Peyer's patch (tissue), 4 donors: ENCODE data around the gene COQ9. TPM values are rescaled to one million over a fixed set of nuclear protein-coding genes. Genes with fewer than 3 reads are reported as not detected.
A peak's percentile ranks its signal among the peaks of the same experiment; 100 is the strongest.

Source experiments
- DNase-seq, 3 donors: peaks; one replicate each; pipeline ENCODE4 v3.0.0-alpha.2; 2017 to 2019
- H3K27ac ChIP-seq, 4 donors: fragments of 200-600 bp; sonication (generic); one replicate each; pipeline ENCODE4 v1.5.1; 2016 to 2019
- H3K27me3 ChIP-seq, 2 donors: fragments of 200-600 bp; sonication (generic); one replicate each; pipeline ENCODE4 v1.5.1; 2019
- H3K36me3 ChIP-seq, 3 donors: fragments of 200-600 bp; sonication (generic); one replicate each; pipeline ENCODE4 v1.5.1; 2016 to 2019
- H3K4me1 ChIP-seq, 4 donors: fragments of 200-600 bp; sonication (generic); one replicate each; pipeline ENCODE4 v1.5.1; 2016 to 2019
- H3K4me3 ChIP-seq, 4 donors: fragments of 200-600 bp; sonication (generic); 1 replicate in 3 of 4; 2 replicates in 1 of 4; pipeline ENCODE4 v1.5.1; 2016 to 2019; ENCODE audit warnings: mild to moderate bottlenecking in 1 of 4
- H3K9me3 ChIP-seq, 4 donors: fragments of 200-600 bp; sonication (generic); one replicate each; pipeline ENCODE4 v1.5.1; 2016 to 2019; ENCODE audit warnings: mild to moderate bottlenecking in 1 of 4
- CTCF ChIP-seq, 6 experiments: fragments of 450-650 bp in 4 of 6; fragments of 200-600 bp in 2 of 6; sonication (generic) in 1 of 6; IDR thresholded peaks; one replicate each; pipeline ENCODE4 v1.5.1; 2017 to 2019; ENCODE audit warnings: antibody characterized with exemption in 6 of 6, mild to moderate bottlenecking in 3 of 6, moderate library complexity in 1 of 6
- POLR2A ChIP-seq, 2 donors: fragments of 450-650 bp; IDR thresholded peaks; one replicate each; pipeline ENCODE4 v1.5.1; 2017; ENCODE audit warnings: antibody characterized with exemption in 2 of 2, mild to moderate bottlenecking in 2 of 2, moderate library complexity in 2 of 2
- total RNA-seq, 4 donors: library from RNA; depleted of rRNA; stranded (reverse); fragments of >200 nt; gene quantifications; one replicate each; pipeline ENCODE4 v1.1.0, GENCODE V29; 2016

COQ9 gene
- total RNA-seq, 4 donors from 2014 or later: 87.5 to 154 (median 122) TPM

DNA sequence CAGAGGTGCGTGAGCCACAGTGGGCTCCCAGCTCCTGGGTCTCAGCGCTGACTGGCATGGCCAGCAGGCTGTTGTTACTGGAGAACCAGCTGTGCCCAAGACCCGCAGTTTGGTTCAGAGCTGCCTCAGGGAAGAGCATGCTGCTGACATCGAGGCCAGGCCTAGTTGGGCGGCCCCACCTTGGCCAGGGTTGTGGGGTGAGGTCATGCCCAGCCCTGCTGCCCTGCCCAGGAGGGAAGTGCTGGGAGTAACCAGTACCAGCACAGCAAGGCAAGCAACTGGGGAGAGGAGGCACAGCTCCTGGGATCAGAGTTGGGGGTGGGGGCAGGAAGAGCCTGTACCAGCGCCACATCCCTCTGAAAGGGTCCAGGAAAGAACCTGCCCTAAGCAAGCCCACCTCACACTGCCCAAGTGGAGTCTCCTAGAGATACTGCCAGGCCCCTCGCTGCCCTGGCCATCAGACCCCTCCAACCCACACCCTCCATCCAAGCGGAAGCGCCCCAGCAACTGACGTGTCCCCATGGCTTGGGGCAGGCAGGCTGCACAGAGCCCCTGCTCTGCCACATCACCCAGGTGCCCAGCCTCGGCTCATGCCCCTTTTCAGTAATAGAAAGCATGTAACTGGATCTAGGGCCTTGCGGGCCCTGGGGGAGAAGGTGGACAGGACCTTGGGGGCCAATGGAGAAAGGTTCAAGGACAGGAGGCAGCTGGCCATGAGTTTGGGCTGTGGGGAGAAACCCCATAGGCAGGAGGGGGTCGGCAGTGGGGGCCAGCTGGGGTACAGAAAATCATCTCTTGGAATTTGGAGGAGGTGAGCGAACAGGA, 38.0 kb downstream of the COQ9 start:
- DNase-seq: peak in 2 of 3 donors; percentile 71 to 75
- Histone ChIP-seq H3K27ac (peak overlapping the region; percentile 26 to 89 (median 79)), H3K27me3 (no peaks in the 10 kb centered on the region), H3K4me3 (peak overlapping the region; percentile 58 to 97 (median 72)), H3K36me3 (no peaks in the 10 kb centered on the region), H3K4me1 (peaks cover 4 to 33% (median 5%) of the 10 kb centered on the region in 4 donors), H3K9me3 (no peaks in the 10 kb centered on the region)
- TF ChIP-seq CTCF (IDR thresholded peaks at IDR 0.05) (no peak), POLR2A (IDR thresholded peaks at IDR 0.05) (peak; percentile 65 to 79)

DNA sequence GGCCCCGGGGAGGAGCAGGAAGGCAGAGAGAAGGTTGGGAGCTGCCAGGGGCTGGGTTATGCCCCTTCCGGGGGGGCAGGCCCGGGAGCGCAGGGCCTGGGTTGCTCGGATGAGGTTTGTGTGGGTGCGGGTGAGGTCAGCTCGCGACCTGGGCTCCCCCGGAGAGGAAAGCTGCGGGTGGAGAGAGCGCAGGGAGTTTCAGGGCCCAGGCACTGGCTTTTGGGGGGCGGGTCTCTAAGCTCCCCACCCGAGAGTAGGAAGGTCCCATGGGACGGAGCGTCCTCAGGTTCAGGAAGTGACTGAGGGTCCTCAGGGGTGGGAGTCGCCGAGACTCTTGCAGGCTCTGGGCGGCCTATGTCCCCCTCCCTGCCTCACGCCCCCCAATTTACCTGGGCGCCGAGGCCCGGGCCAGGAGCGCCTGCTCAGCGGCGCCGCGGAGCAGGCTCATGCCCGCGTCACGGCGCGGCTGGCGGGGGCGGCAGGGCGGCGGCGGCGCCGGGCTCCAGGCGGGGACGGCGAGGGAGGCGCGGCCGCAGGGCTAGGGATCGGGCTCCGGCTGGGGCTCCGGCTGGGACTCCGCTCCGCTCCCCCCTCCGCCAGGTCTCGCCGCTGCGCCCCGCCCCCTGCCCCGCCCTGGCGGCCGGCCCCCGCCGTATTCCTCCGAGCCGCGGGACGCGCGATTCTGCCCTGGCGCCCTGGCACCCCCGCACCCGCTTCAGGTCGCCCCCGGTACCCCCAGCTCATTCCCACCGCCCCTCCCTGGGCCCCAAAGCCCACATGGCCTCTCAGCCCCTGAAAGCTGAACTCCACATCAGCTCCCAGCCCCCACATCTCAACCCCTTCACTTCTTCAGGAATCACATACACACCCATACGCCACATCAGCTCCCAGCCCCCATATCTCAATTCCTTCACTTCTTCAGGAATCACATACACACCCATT, 38.9 kb downstream of the COQ9 start, which contains the start of gene DOK4:
Gene DOK4 (minus strand): TSS at position 578 of the 942 bp plus-strand sequence. CDS start 6,986 bp downstream, outside the sequence.
- H3K4me1 ChIP-seq: peaks cover 4 to 26% (median 5%) of the 10 kb centered on the region in 4 donors
- peak; percentile 65 to 91 (median 91) for DNase-seq
- no peaks in the 10 kb centered on the region for H3K9me3 ChIP-seq
- TF ChIP-seq CTCF (IDR thresholded peaks at IDR 0.05): no peak
- TF ChIP-seq POLR2A (IDR thresholded peaks at IDR 0.05): peak in 1 of 2 donors; percentile 82
- peak within 1 kb of the TSS; percentile 58 to 97 (median 72) for H3K4me3 ChIP-seq
- no peaks in the 10 kb centered on the region for H3K27me3 ChIP-seq
- H3K36me3 ChIP-seq: no peaks in the 10 kb centered on the region
- H3K27ac ChIP-seq: peak within 1 kb of the TSS; percentile 26 to 89 (median 79)

GRCh38 chr16:57486858-57487834, 39.9 kb downstream of the COQ9 start:
- Histone ChIP-seq H3K9me3 (no peaks in the 10 kb centered on the region), H3K4me3 (peak overlapping the region in 3 of 4 donors; percentile 69 to 97 (median 74)), H3K27ac (peak overlapping the region in 1 of 4 donors; percentile 89), H3K4me1 (peaks cover 4 to 26% (median 5%) of the 10 kb centered on the region in 4 donors), H3K36me3 (no peaks in the 10 kb centered on the region), H3K27me3 (no peaks in the 10 kb centered on the region)
- no peak for DNase-seq
- no peak for TF ChIP-seq CTCF (IDR thresholded peaks at IDR 0.05)
- TF ChIP-seq POLR2A (IDR thresholded peaks at IDR 0.05): no peak

GRCh38 chr16:57489229-57489628, 42.0 kb downstream of the COQ9 start:
- no peaks in the 10 kb centered on the region for H3K36me3 ChIP-seq
- TF ChIP-seq POLR2A (IDR thresholded peaks at IDR 0.05) (no peak), CTCF (IDR thresholded peaks at IDR 0.05) (no peak)
- no peak overlapping the region for H3K27ac ChIP-seq
- H3K27me3 ChIP-seq: no peaks in the 10 kb centered on the region
- H3K4me3 ChIP-seq: no peak overlapping the region
- no peak for DNase-seq
- H3K4me1 ChIP-seq: peaks cover 4 to 21% (median 5%) of the 10 kb centered on the region in 4 donors
- H3K9me3 ChIP-seq: no peaks in the 10 kb centered on the region
